Endothelial cell (in vitro differentiated cells): ENCODE measurements around the gene AFF1. TPM values are rescaled to one million over a fixed set of nuclear protein-coding genes. Genes with fewer than 3 reads are reported as not detected.

Source experiments
- DNase-seq: peaks from one replicate; pipeline ENCODE4 v3.0.0; 2021; ENCODE audit warnings: low spot score
- H3K27ac Mint-ChIP-seq: one replicate; pipeline ENCODE4 v1.8.0; 2021; ENCODE audit warnings: mixed read lengths, inconsistent platforms; ENCODE audit not compliant: unreplicated experiment
- H3K27me3 Mint-ChIP-seq: one replicate; pipeline ENCODE4 v1.8.0; 2021; ENCODE audit warnings: mild to moderate bottlenecking, moderate library complexity, mixed read lengths, inconsistent platforms; ENCODE audit not compliant: unreplicated experiment
- H3K36me3 Mint-ChIP-seq: one replicate; pipeline ENCODE4 v1.8.0; 2021; ENCODE audit warnings: mild to moderate bottlenecking, low read depth, mixed read lengths, inconsistent platforms; ENCODE audit not compliant: unreplicated experiment
- H3K4me1 Mint-ChIP-seq: one replicate; pipeline ENCODE4 v1.8.0; 2021; ENCODE audit warnings: mild to moderate bottlenecking, mixed read lengths, inconsistent platforms; ENCODE audit not compliant: unreplicated experiment
- H3K4me3 Mint-ChIP-seq: one replicate; pipeline ENCODE4 v1.8.0; 2021; ENCODE audit warnings: mild to moderate bottlenecking, mixed read lengths, inconsistent platforms; ENCODE audit not compliant: unreplicated experiment
- H3K9me3 Mint-ChIP-seq: one replicate; pipeline ENCODE4 v1.8.0; 2021; ENCODE audit warnings: mixed read lengths, inconsistent platforms; ENCODE audit not compliant: unreplicated experiment
- total RNA-seq: library from RNA; stranded (reverse); fragmentation: NEBNext Ultra II Directional; extraction: Animal tissue kit (Norgen Biotek cat#: 25700); gene quantifications from one replicate; pipeline ENCODE4 v1.2.1, GENCODE V29; 2021; ENCODE audit not compliant: unreplicated experiment
- TF ChIP-seq, protein P1 (sequence below): fragments of 200-600 bp; sonication (generic); IDR thresholded peaks from one replicate; pipeline ENCODE4 v1.5.0; 2021; ENCODE audit warnings: antibody characterized with exemption; ENCODE audit not compliant: unreplicated experiment

The AFF1 gene
- total RNA-seq, 1 donor from 2014 or later: 93.1 TPM

DNA sequence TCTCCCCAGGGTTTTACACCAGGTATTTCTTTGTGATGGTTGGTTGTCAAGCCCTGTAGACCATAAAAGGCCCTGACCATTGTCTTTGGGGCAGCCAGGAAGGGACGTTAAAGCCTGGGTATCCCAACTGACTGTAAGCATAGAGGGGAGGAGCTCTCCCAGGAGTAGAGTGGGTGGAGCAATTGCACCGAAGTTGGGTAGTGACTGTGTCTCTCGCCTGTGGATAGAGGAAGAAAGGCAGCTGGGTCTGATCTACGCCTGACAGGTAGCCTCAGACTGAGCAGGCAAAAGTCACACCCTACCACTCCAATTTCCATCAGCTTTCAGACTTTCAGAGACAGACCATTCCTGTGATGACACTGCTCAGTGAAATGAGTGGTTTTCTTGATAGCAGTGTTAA lies 162.3 kb downstream of the AFF1 start:
- TF ChIP-seq, protein P1, sequence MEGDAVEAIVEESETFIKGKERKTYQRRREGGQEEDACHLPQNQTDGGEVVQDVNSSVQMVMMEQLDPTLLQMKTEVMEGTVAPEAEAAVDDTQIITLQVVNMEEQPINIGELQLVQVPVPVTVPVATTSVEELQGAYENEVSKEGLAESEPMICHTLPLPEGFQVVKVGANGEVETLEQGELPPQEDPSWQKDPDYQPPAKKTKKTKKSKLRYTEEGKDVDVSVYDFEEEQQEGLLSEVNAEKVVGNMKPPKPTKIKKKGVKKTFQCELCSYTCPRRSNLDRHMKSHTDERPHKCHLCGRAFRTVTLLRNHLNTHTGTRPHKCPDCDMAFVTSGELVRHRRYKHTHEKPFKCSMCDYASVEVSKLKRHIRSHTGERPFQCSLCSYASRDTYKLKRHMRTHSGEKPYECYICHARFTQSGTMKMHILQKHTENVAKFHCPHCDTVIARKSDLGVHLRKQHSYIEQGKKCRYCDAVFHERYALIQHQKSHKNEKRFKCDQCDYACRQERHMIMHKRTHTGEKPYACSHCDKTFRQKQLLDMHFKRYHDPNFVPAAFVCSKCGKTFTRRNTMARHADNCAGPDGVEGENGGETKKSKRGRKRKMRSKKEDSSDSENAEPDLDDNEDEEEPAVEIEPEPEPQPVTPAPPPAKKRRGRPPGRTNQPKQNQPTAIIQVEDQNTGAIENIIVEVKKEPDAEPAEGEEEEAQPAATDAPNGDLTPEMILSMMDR: no peak
- Mint-ChIP-seq H3K27me3 (peaks cover 3% of the 10 kb centered on the region), H3K36me3 (peaks cover 18% of the 10 kb centered on the region), H3K9me3 (no peaks in the 10 kb centered on the region), H3K4me3 (no peak overlapping the region), H3K4me1 (peaks cover 32% of the 10 kb centered on the region), H3K27ac (peak overlapping the region; percentile 37)
- peak; percentile 11 for DNase-seq

DNA sequence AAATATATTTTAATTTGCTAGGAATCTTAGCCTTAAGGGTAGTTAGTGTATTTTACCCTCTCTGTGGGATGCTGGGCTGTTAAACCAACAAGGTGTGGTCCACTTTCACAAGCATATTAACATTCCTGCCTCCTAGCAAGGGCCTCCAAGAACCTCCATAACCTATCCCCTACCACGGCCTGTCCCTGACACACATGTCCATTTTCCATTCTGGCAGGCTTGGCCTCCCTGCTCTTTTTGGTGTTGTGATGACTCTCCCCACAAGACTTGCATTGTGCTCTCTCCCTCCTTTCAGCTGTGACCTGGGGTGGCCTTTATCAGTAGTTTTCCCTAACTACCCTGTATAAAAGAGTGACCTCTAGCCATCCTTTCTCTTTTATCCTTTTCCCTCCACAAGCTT lies 165.4 kb downstream of the AFF1 start:
- Mint-ChIP-seq H3K9me3 (no peaks in the 10 kb centered on the region), H3K4me3 (no peak overlapping the region), H3K36me3 (peaks cover 6% of the 10 kb centered on the region), H3K4me1 (peaks cover 21% of the 10 kb centered on the region), H3K27ac (no peak overlapping the region), H3K27me3 (peaks cover 3% of the 10 kb centered on the region)
- no peak for DNase-seq
- TF ChIP-seq, protein P1: no peak

DNA sequence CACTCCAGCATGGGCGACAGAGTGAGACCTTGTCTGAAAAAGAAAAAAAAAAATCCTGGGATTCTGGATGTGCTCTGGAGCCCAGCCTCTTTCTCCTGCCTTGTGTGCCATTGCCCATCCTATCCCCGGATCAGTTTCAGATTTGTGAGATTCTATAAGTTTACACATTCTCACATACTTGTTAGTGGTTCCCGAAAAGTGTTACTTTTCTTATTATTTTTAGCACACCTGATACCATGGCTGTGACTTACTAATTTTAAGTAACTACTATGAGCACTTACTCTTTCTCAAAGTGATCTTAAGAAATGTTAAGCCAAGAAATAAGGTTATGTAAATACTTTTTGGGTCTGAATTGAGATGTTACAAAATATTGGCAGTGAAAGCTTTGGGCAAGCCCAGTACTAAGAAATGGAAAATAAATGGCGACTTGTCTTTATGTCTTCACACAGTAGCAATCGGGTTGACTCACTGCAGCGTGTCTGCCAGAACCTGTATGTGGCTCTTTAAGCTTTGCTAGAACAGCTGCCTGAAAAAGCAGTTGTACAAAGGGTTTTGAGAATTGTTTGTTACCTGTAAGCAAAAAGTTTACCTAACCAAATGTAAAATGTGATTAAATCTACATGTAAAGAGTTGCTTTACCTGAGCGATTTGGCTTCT lies 166.9 kb downstream of the AFF1 start:
- Mint-ChIP-seq H3K4me3 (no peak overlapping the region), H3K9me3 (no peaks in the 10 kb centered on the region), H3K4me1 (peaks cover 16% of the 10 kb centered on the region), H3K36me3 (no peaks in the 10 kb centered on the region), H3K27ac (no peak overlapping the region), H3K27me3 (peaks cover 3% of the 10 kb centered on the region)
- TF ChIP-seq, protein P1: no peak
- no peak for DNase-seq

DNA sequence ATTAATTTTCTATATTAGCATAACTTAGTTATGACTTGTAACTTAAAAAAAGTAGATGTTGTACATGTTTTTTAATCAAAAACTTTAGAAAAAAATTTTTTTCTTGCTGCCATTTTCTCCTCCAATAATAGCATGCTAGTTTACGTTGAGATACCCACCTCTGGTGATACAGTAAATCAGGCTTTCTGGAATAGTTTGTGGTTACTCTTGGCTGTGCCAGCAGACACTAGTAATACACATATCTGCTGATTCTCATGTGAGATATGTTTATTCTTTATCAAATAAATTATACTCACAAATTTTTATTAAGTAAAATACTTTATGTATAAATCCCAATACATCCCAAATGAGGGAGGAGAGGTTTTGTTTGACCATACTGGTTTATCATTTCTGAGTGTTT lies 168.3 kb downstream of the AFF1 start:
- Mint-ChIP-seq H3K4me1 (peaks cover 5% of the 10 kb centered on the region), H3K36me3 (no peaks in the 10 kb centered on the region), H3K9me3 (no peaks in the 10 kb centered on the region), H3K4me3 (no peak overlapping the region), H3K27me3 (peaks cover 3% of the 10 kb centered on the region), H3K27ac (no peak overlapping the region)
- no peak for DNase-seq
- TF ChIP-seq, protein P1: no peak

DNA sequence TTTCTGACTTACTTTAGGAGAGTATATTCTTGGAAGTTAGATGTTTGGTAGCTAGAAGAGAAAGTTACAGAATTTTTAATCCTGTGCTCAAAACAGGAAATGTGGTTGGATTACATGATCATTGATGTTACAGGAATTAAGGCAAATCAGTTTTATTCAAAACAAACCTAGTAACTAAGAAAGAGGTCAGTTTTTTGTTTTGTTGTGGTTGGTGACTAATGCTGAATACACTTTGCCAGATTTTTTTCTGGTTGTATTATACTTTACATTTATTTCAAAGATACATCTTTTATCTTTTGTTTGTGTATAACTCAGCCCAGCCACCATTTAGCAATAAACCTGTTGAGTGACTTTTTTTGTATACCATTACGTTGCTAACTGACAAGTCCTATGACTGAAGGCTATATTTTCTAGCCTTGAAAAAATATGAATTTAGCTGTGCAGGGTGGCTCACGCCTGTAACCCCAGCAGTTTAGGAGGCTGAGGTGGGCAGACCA lies 168.9 kb downstream of the AFF1 start:
- TF ChIP-seq, protein P1: no peak
- peaks cover 3% of the 10 kb centered on the region for H3K27me3 Mint-ChIP-seq

More for the DNA sequence above, 168.9 kb downstream of the AFF1 start:
- no peak for DNase-seq
- no peaks in the 10 kb centered on the region for H3K4me1 Mint-ChIP-seq
- no peaks in the 10 kb centered on the region for H3K9me3 Mint-ChIP-seq
- H3K27ac Mint-ChIP-seq: no peak overlapping the region
- peaks cover under 1% of the 10 kb centered on the region for H3K36me3 Mint-ChIP-seq
- no peak overlapping the region for H3K4me3 Mint-ChIP-seq
